ENCODE measurements around the gene KCNQ1.

- TF ChIP-seq, protein P1, sequence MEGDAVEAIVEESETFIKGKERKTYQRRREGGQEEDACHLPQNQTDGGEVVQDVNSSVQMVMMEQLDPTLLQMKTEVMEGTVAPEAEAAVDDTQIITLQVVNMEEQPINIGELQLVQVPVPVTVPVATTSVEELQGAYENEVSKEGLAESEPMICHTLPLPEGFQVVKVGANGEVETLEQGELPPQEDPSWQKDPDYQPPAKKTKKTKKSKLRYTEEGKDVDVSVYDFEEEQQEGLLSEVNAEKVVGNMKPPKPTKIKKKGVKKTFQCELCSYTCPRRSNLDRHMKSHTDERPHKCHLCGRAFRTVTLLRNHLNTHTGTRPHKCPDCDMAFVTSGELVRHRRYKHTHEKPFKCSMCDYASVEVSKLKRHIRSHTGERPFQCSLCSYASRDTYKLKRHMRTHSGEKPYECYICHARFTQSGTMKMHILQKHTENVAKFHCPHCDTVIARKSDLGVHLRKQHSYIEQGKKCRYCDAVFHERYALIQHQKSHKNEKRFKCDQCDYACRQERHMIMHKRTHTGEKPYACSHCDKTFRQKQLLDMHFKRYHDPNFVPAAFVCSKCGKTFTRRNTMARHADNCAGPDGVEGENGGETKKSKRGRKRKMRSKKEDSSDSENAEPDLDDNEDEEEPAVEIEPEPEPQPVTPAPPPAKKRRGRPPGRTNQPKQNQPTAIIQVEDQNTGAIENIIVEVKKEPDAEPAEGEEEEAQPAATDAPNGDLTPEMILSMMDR (IDR thresholded peaks at IDR 0.05; ENCODE audit: low read length) = no peak
- TF ChIP-seq EZH2 (IDR thresholded peaks at IDR 0.05; ENCODE audit: borderline replicate concordance, low read length) = no peak
Measured at GRCh38 chr11:2507945-2508749, 63.3 kb downstream of the KCNQ1 start.
